ENCODE data around the gene NES.

DNA sequence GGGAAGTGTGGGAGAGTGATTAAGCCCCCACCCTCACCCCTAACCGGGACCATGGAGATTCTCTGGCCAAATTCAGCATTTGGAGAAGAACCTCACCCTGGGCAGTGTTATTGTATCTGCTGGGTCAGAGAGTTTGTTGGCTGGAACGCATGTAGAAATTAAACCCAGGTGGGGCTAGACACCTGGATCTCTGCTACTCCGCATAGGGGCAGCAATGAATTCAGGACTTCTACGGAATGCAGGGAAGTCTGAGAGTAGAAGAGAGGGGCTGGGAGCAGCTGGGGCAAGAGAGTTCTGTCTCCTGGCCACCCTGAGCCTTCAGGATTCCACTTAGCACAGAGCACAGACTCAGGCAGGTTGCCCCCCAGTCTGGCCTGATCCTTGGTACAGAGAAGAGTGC lies 31.8 kb upstream of the NES start:
- TF ChIP-seq TAF1 (IDR thresholded peaks at IDR 0.05; ENCODE audit: low read depth) (no peak), EP300 (IDR thresholded peaks at IDR 0.05; ENCODE audit: borderline replicate concordance) (no peak), CEBPB (IDR thresholded peaks at IDR 0.05) (no peak), TCF12 (IDR thresholded peaks at IDR 0.05; ENCODE audit: low read depth) (no peak), YY1 (IDR thresholded peaks at IDR 0.05; ENCODE audit: low read depth) (no peak), EGR1 (IDR thresholded peaks at IDR 0.05) (no peak), FOXM1 (IDR thresholded peaks at IDR 0.05; ENCODE audit: borderline replicate concordance, low read depth) (no peak), RAD21 (IDR thresholded peaks at IDR 0.05; ENCODE audit: low read depth) (no peak), TEAD4 (IDR thresholded peaks at IDR 0.05) (no peak)
- TF ChIP-seq, protein P1, sequence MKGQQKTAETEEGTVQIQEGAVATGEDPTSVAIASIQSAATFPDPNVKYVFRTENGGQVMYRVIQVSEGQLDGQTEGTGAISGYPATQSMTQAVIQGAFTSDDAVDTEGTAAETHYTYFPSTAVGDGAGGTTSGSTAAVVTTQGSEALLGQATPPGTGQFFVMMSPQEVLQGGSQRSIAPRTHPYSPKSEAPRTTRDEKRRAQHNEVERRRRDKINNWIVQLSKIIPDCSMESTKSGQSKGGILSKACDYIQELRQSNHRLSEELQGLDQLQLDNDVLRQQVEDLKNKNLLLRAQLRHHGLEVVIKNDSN (IDR thresholded peaks at IDR 0.05): no peak
- TF ChIP-seq, protein P2, sequence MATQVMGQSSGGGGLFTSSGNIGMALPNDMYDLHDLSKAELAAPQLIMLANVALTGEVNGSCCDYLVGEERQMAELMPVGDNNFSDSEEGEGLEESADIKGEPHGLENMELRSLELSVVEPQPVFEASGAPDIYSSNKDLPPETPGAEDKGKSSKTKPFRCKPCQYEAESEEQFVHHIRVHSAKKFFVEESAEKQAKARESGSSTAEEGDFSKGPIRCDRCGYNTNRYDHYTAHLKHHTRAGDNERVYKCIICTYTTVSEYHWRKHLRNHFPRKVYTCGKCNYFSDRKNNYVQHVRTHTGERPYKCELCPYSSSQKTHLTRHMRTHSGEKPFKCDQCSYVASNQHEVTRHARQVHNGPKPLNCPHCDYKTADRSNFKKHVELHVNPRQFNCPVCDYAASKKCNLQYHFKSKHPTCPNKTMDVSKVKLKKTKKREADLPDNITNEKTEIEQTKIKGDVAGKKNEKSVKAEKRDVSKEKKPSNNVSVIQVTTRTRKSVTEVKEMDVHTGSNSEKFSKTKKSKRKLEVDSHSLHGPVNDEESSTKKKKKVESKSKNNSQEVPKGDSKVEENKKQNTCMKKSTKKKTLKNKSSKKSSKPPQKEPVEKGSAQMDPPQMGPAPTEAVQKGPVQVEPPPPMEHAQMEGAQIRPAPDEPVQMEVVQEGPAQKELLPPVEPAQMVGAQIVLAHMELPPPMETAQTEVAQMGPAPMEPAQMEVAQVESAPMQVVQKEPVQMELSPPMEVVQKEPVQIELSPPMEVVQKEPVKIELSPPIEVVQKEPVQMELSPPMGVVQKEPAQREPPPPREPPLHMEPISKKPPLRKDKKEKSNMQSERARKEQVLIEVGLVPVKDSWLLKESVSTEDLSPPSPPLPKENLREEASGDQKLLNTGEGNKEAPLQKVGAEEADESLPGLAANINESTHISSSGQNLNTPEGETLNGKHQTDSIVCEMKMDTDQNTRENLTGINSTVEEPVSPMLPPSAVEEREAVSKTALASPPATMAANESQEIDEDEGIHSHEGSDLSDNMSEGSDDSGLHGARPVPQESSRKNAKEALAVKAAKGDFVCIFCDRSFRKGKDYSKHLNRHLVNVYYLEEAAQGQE (IDR thresholded peaks at IDR 0.05; ENCODE audit: low read depth): no peak
- TF ChIP-seq, protein P3, sequence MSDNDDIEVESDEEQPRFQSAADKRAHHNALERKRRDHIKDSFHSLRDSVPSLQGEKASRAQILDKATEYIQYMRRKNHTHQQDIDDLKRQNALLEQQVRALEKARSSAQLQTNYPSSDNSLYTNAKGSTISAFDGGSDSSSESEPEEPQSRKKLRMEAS (IDR thresholded peaks at IDR 0.05): no peak

All from Ishikawa (cell line).